Endothelial cell of umbilical vein (primary cell): ENCODE measurements around the gene LOXL1.

ENCODE experiments used
- EZH2 ChIP-seq: IDR thresholded peaks from 2 replicates; pipeline ENCODE4 v1.6.1; 2012; ENCODE audit warnings: borderline replicate concordance, low read depth, mild to moderate bottlenecking, moderate library complexity, low read length, inconsistent platforms; ENCODE audit not compliant: severe bottlenecking
- JUN ChIP-seq: IDR thresholded peaks from 2 replicates; pipeline ENCODE4 v1.6.1; 2011; ENCODE audit warnings: borderline replicate concordance, low read depth; ENCODE audit not compliant: insufficient read length, insufficient read depth
- MYC ChIP-seq: IDR thresholded peaks from one replicate; pipeline ENCODE4 v1.6.1; 2011; ENCODE audit warnings: mild to moderate bottlenecking, low read depth, low read length
- POLR2A ChIP-seq: IDR thresholded peaks from 2 replicates; pipeline ENCODE4 v1.6.1; 2012; ENCODE audit warnings: low read depth, mild to moderate bottlenecking, control low read depth, low read length
- POLR2AphosphoS5 ChIP-seq: IDR thresholded peaks from 2 replicates; pipeline ENCODE4 v1.6.1; 2012; ENCODE audit warnings: low read depth, mild to moderate bottlenecking, control low read depth, low read length, moderate library complexity; ENCODE audit not compliant: insufficient read depth
- TF ChIP-seq, protein P1 (sequence below), 2 donors: IDR thresholded peaks; 1 replicate in 1 of 2; 2 replicates in 1 of 2; pipeline ENCODE4 v1.5.1; 2011; ENCODE audit warnings: low read length in 2 of 2, mild to moderate bottlenecking in 2 of 2, moderate library complexity in 2 of 2, control low read depth in 1 of 2, inconsistent platforms in 1 of 2, low read depth in 1 of 2; ENCODE audit not compliant: insufficient read depth in 1 of 2; ENCODE audit errors: extremely low read depth in 1 of 2
- TF ChIP-seq, protein P2 (sequence below): IDR thresholded peaks from 2 replicates; pipeline ENCODE4 v1.6.1; 2011; ENCODE audit not compliant: insufficient read depth, insufficient read length

DNA sequence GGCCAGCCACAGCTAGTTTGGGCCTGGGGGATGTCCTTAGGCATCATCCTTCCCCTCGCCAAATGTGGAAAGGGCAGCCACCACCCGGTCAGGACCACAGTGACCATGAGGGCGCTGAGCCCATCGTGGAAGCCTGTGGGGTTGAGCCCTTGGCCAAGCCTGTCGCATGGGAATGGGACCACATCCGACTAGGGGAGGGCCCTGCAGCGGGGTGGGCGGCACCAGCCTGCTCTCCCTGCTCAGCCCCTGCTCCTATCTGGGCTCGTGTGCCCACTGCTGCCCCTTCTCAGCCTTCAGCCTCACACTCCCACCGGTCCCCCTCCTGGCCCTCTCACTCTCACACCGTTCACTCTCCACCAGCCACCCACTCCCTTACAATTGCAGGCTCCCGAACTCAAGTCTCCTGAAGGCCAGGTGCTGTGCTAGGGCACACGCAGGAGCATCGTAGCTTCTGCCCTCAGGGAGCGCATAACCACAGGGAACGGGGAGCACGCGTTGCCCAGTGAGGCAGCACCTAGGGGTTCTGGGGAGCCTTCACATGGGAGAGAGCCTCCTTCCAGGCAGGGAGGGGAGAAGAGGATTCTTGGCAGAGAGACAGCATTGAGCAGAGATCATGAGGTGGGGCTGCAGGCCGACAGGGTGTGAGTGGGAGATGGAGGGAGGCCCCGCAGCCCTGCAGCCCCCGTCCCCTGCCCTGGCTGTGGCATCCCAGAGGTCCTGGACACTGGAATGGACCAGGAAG, 26.1 kb downstream of the LOXL1 start:
- TF ChIP-seq, protein P1, sequence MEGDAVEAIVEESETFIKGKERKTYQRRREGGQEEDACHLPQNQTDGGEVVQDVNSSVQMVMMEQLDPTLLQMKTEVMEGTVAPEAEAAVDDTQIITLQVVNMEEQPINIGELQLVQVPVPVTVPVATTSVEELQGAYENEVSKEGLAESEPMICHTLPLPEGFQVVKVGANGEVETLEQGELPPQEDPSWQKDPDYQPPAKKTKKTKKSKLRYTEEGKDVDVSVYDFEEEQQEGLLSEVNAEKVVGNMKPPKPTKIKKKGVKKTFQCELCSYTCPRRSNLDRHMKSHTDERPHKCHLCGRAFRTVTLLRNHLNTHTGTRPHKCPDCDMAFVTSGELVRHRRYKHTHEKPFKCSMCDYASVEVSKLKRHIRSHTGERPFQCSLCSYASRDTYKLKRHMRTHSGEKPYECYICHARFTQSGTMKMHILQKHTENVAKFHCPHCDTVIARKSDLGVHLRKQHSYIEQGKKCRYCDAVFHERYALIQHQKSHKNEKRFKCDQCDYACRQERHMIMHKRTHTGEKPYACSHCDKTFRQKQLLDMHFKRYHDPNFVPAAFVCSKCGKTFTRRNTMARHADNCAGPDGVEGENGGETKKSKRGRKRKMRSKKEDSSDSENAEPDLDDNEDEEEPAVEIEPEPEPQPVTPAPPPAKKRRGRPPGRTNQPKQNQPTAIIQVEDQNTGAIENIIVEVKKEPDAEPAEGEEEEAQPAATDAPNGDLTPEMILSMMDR (IDR thresholded peaks at IDR 0.05; ENCODE audit: extremely low read depth in 1 of 2, insufficient read depth in 1 of 2, low read depth in 1 of 2, low read length in 2 of 2) = no peak
- TF ChIP-seq MYC (no peak), POLR2A (no peak), EZH2 (no peak), JUN (no peak), POLR2AphosphoS5 (no peak)
- TF ChIP-seq, protein P2, sequence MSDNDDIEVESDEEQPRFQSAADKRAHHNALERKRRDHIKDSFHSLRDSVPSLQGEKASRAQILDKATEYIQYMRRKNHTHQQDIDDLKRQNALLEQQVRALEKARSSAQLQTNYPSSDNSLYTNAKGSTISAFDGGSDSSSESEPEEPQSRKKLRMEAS = no peak
